Astrocyte (in vitro differentiated cells and primary cell): ENCODE measurements around the gene SCAP.

ENCODE experiments used
- CTCF ChIP-seq: IDR thresholded peaks from 2 replicates; pipeline ENCODE4 v1.5.1; 2011; ENCODE audit warnings: low read depth, mild to moderate bottlenecking, inconsistent platforms, low read length, moderate library complexity; ENCODE audit not compliant: insufficient read depth
- EZH2 ChIP-seq: IDR thresholded peaks from 2 replicates; pipeline ENCODE4 v1.6.1; 2012; ENCODE audit warnings: mild to moderate bottlenecking, low read length, inconsistent platforms; ENCODE audit not compliant: insufficient read depth

GRCh38 chr3:47410801-47411646 lies 64.7 kb downstream of the SCAP start:
- TF ChIP-seq CTCF (no peak), EZH2 (no peak)
